ENCODE data around the gene MAMLD1. TPM values are rescaled to one million over a fixed set of nuclear protein-coding genes. Genes with fewer than 3 reads are reported as not detected.

The MAMLD1 gene
- total RNA-seq, 1 experiment from 2014 or later: 0.48 TPM

- Mint-ChIP-seq H3K27ac (no peak overlapping the region), H3K9me3 (peaks cover 68 to 71% of the 10 kb centered on the region in 2 experiments), H3K36me3 (ENCODE audit: insufficient read depth in 1 of 3, low read depth in 3 of 3) (no peaks in the 10 kb centered on the region; a peak in 3 of 7 replicates), H3K4me3 (no peak overlapping the region), H3K4me1 (peaks cover 7 to 8% of the 10 kb centered on the region in 2 experiments), H3K27me3 (ENCODE audit: low read depth) (peaks cover 3% of the 10 kb centered on the region; the same call in 1 of the 2 replicates)
- Histone ChIP-seq H2BK20ac (ENCODE audit: low read depth, low read length, poor library complexity, severe bottlenecking) (no peak overlapping the region), H2AK5ac (ENCODE audit: insufficient read length, low read length) (no peak overlapping the region), H2AFZ (ENCODE audit: low read length) (no peak overlapping the region), H3K4me2 (ENCODE audit: insufficient read depth, insufficient read length, low read length) (no peak overlapping the region), H3T11ph (ENCODE audit: low read length) (no peak overlapping the region), H4K5ac (ENCODE audit: insufficient read length, low read depth, low read length) (no peak overlapping the region), H4K20me1 (ENCODE audit: control insufficient read depth, insufficient read depth, insufficient read length) (no peaks in the 10 kb centered on the region), H3K9me3 (ENCODE audit: control insufficient read depth, low read depth, low read length) (no peaks in the 10 kb centered on the region), H3K27ac (ENCODE audit: insufficient read length, low read depth, low read length) (no peak overlapping the region), H3K4me1 (ENCODE audit: insufficient read depth, low read length) (no peaks in the 10 kb centered on the region; the same call in 1 of the 2 replicates), H3K23me2 (ENCODE audit: insufficient read length, low read depth, low read length, poor library complexity, severe bottlenecking) (no peaks in the 10 kb centered on the region), H2BK12ac (ENCODE audit: insufficient read length, low read depth, low read length) (no peak overlapping the region), H3K27me3 (ENCODE audit: insufficient read depth, low read length) (no peaks in the 10 kb centered on the region), H3K79me1 (ENCODE audit: insufficient read depth, low read depth, low read length, poor library complexity, severe bottlenecking) (no peaks in the 10 kb centered on the region), H4K91ac (ENCODE audit: insufficient read length, low read depth, low read length) (no peak overlapping the region), H3K79me2 (ENCODE audit: insufficient read depth, low read length) (no peaks in the 10 kb centered on the region), H2BK120ac (ENCODE audit: low read depth, low read length, poor library complexity, severe bottlenecking) (no peak overlapping the region), H2BK5ac (ENCODE audit: insufficient read length, low read length) (no peak overlapping the region), H2BK15ac (ENCODE audit: low read depth, low read length) (no peak overlapping the region), H3K23ac (ENCODE audit: insufficient read length, low read depth, low read length) (no peak overlapping the region), H3K9ac (ENCODE audit: extremely low read depth, insufficient read length, low read length) (no peak overlapping the region), H3K18ac (ENCODE audit: insufficient read length, low read depth, low read length) (no peak overlapping the region), H4K8ac (replicated peaks; ENCODE audit: insufficient read length, low read depth, low read length) (no peak overlapping the region), H3K56ac (ENCODE audit: insufficient read length, low read depth, low read length) (no peak overlapping the region), H3K4ac (ENCODE audit: low read depth, low read length) (no peak overlapping the region), H3K14ac (ENCODE audit: insufficient read depth, low read length) (no peak overlapping the region)
- TF ChIP-seq CTCF (conservative IDR thresholded peaks at IDR 0.05): no peak
- no peak for DNase-seq
- WGBS (ENCODE audit: extremely low coverage, insufficient read length, low lambda C conversion rate): no CpG with 5 or more reads among the region's 2 CpGs
These were observed 46.8 kb downstream of the MAMLD1 start for GRCh38 chrX:150409964-150410363.
